Measurements from ENCODE around the gene ZNF711.
"Not testable (repeated sequence)": the region's sequence is repeated elsewhere in the genome, so short reads cannot be mapped to it uniquely, and the experiment has no call there.

The ZNF711 gene

DNA sequence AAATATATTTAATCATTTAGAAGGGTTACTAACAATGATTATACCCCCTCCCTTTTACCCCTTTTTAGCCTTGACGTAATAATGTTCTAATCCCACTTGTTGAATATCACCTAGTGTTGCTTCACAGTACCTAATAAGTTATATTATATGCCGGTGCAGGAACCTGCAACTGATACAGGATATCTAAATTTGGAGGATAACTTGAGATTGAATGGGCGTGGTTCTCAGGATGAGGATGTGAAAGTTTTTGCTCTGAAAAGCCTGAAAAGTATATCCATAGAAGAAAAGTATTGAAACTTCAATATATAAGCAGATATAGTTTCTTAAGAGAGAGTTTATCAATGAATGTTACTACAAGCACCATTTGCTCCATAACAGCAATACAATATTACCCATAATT is 59.8 kb downstream of the ZNF711 start:
- Histone ChIP-seq H3K9me3 (replicated peaks; ENCODE audit: low read length) (no peaks in the 10 kb centered on the region), H3K4me3 (ENCODE audit: low read length) (no peak overlapping the region), H3K9ac (ENCODE audit: low read depth, low read length) (no peak overlapping the region), H3K4me2 (ENCODE audit: low read length) (no peak overlapping the region), H3K4me1 (ENCODE audit: control insufficient read depth, insufficient read depth, low read length) (no peaks in the 10 kb centered on the region), H3K27me3 (ENCODE audit: control insufficient read depth, insufficient read depth, low read length) (no peaks in the 10 kb centered on the region), H3K36me3 (ENCODE audit: insufficient read depth, low read length) (no peaks in the 10 kb centered on the region)

DNA sequence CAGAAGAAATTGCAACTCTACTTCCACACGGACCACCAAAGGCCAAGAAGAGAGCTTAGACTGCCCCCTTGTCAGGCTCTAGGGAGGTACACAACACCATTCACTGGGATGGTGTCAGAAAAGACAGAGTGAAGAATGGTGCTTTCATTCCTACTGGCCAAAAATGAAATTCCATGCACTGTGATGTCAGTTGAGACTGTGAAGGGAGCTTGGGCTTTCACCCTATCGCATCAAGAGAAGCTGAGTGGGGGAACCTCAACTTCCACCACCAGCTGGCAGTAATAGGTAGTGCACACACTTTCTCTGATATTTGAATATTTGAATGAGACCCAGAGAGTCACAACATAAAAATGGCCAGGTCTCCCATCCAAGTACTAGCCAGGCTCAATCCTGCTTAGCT is 65.9 kb downstream of the ZNF711 start:
- no peaks in the 10 kb centered on the region for H3K9me3 ChIP-seq (replicated peaks; ENCODE audit: low read length)
- H3K4me2 ChIP-seq (ENCODE audit: low read length) = no peak overlapping the region

DNA sequence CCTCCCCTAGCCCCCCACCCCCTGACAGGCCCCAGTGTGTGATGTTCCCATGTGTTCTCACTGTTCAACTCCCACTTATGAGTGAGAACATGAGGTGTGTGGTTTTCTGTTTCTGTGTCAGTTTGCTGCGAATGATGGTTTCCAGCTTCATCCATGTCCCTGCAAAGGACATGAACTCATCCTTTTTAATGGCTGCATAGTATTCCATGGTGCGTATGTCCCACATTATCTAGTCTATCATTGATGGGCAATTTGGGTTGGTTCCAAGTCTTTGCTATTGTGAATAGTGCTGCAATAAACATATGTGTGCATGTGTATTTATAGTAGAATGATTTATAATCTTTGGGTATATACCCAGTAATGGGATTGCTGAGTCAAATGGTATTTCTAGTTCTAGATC is 67.6 kb downstream of the ZNF711 start:
- H3K27me3 ChIP-seq (ENCODE audit: control insufficient read depth, insufficient read depth, low read length); H3K4me3 ChIP-seq (ENCODE audit: low read length); H3K9ac ChIP-seq (ENCODE audit: low read depth, low read length); H3K4me1 ChIP-seq (ENCODE audit: control insufficient read depth, insufficient read depth, low read length); H3K4me2 ChIP-seq (ENCODE audit: low read length); H3K36me3 ChIP-seq (ENCODE audit: insufficient read depth, low read length); H3K9me3 ChIP-seq (replicated peaks; ENCODE audit: low read length): not testable (repeated sequence)

More for the DNA sequence above, 65.9 kb downstream of the ZNF711 start:
- Histone ChIP-seq H3K36me3 (ENCODE audit: insufficient read depth, low read length) (no peaks in the 10 kb centered on the region), H3K9ac (ENCODE audit: low read depth, low read length) (no peak overlapping the region), H3K4me1 (ENCODE audit: control insufficient read depth, insufficient read depth, low read length) (no peaks in the 10 kb centered on the region), H3K4me3 (ENCODE audit: low read length) (no peak overlapping the region), H3K27me3 (ENCODE audit: control insufficient read depth, insufficient read depth, low read length) (no peaks in the 10 kb centered on the region)
